Mammary epithelial cell (primary cell): Measurements from ENCODE around the gene KIF17.
"Not testable (repeated sequence)": the region's sequence is repeated elsewhere in the genome, so short reads cannot be mapped to it uniquely, and the experiment has no call there.

Experiments
- EZH2 ChIP-seq: IDR thresholded peaks from 2 replicates; pipeline ENCODE4 v1.6.1; 2012; ENCODE audit warnings: low read length, inconsistent platforms, borderline replicate concordance
- TF ChIP-seq, protein P1 (sequence below), 2 donors: IDR thresholded peaks in 1 of 2; conservative IDR thresholded peaks in 1 of 2; 2 replicates each; pipeline ENCODE4 v1.5.1; 2011 to 2012; ENCODE audit warnings: inconsistent platforms in 2 of 2, low read length in 2 of 2, mild to moderate bottlenecking in 2 of 2, control low read depth in 1 of 2, low read depth in 1 of 2; ENCODE audit not compliant: insufficient read depth in 1 of 2; ENCODE audit errors: extremely low read depth in 1 of 2

DNA sequence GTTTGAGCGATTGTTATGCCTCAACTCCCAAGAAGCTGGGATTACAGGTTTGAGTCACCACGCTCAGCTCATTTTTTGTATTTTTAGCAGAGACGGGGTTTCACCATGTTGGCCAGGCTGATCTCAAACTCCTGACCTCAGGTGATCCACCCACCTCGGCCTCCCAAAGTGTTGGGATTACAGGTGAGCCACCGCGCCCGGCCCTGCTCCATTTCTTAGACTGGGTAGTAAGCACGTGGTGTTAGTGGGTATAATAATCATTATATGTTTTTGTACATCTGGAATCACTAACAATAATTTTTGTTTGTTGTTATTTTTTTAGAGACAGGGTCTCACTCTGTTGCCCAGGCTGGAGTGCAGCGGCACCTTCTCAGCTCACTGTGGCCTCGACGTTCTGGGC is 44.2 kb downstream of the KIF17 start:
- TF ChIP-seq, protein P1, sequence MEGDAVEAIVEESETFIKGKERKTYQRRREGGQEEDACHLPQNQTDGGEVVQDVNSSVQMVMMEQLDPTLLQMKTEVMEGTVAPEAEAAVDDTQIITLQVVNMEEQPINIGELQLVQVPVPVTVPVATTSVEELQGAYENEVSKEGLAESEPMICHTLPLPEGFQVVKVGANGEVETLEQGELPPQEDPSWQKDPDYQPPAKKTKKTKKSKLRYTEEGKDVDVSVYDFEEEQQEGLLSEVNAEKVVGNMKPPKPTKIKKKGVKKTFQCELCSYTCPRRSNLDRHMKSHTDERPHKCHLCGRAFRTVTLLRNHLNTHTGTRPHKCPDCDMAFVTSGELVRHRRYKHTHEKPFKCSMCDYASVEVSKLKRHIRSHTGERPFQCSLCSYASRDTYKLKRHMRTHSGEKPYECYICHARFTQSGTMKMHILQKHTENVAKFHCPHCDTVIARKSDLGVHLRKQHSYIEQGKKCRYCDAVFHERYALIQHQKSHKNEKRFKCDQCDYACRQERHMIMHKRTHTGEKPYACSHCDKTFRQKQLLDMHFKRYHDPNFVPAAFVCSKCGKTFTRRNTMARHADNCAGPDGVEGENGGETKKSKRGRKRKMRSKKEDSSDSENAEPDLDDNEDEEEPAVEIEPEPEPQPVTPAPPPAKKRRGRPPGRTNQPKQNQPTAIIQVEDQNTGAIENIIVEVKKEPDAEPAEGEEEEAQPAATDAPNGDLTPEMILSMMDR (conservative IDR thresholded peaks at IDR 0.05 in 1 of 2, IDR thresholded peaks at IDR 0.05 in 1 of 2; ENCODE audit: extremely low read depth in 1 of 2, insufficient read depth in 1 of 2, low read depth in 1 of 2, low read length in 2 of 2), result not testable (repeated sequence)
- not testable (repeated sequence) for TF ChIP-seq EZH2
